NCI-H2171 treated with DMSO at 0.1 percent for 48 hours (cell line): ENCODE measurements around the gene FAM156A.
"Not testable (repeated sequence)": the region's sequence is repeated elsewhere in the genome, so short reads cannot be mapped to it uniquely, and the experiment has no call there.

Source experiments
- DNase-seq: peaks from one replicate; lab custom pipeline; 2025; lab: John Stamatoyannopoulos, UW

The FAM156A gene

GRCh38 chrX:52966993-52967738 lies 8.8 kb upstream of the FAM156A start:
- DNase-seq, result not testable (repeated sequence)

- DNase-seq, result not testable (repeated sequence)
These were observed 643 bp upstream of the FAM156A start for GRCh38 chrX:52958961-52959360.

- not testable (repeated sequence) for DNase-seq
These were observed 8.4 kb downstream of the FAM156A start for GRCh38 chrX:52949884-52950283.

GRCh38 chrX:52949325-52949724 lies 9.0 kb downstream of the FAM156A start:
- not testable (repeated sequence) for DNase-seq

GRCh38 chrX:52948265-52948664 lies 10.1 kb downstream of the FAM156A start:
- DNase-seq, result not testable (repeated sequence)

GRCh38 chrX:52947501-52947900 lies 10.8 kb downstream of the FAM156A start:
- DNase-seq, result not testable (repeated sequence)

- DNase-seq, result not testable (repeated sequence)
These were observed 12.4 kb downstream of the FAM156A start for GRCh38 chrX:52945838-52946494.

GRCh38 chrX:52941728-52942127 lies 16.6 kb downstream of the FAM156A start:
- not testable (repeated sequence) for DNase-seq

GRCh38 chrX:52940704-52941103 lies 17.6 kb downstream of the FAM156A start:
- DNase-seq, result not testable (repeated sequence)

- DNase-seq, result not testable (repeated sequence)
These were observed 22.9 kb downstream of the FAM156A start for GRCh38 chrX:52935470-52935784.

GRCh38 chrX:52934704-52935469 lies 23.4 kb downstream of the FAM156A start:
- peak; percentile 88 for DNase-seq

GRCh38 chrX:52933976-52934703 lies 24.2 kb downstream of the FAM156A start:
- DNase-seq, result peak; percentile 18

GRCh38 chrX:52933213-52933612 lies 25.1 kb downstream of the FAM156A start:
- DNase-seq, result no peak

- DNase-seq, result not testable (repeated sequence)
These were observed 28.1 kb downstream of the FAM156A start for GRCh38 chrX:52930214-52930613.

GRCh38 chrX:52923781-52924241 lies 34.5 kb downstream of the FAM156A start:
- no peak for DNase-seq

GRCh38 chrX:52914704-52915103 lies 43.6 kb downstream of the FAM156A start:
- DNase-seq, result not testable (repeated sequence)

- not testable (repeated sequence) for DNase-seq
These were observed 44.6 kb downstream of the FAM156A start for GRCh38 chrX:52913681-52914080.

GRCh38 chrX:52909313-52909969 lies 48.9 kb downstream of the FAM156A start:
- DNase-seq, result not testable (repeated sequence)

GRCh38 chrX:52907900-52908299 lies 50.4 kb downstream of the FAM156A start:
- DNase-seq, result not testable (repeated sequence)

- not testable (repeated sequence) for DNase-seq
These were observed 51.2 kb downstream of the FAM156A start for GRCh38 chrX:52907137-52907536.

GRCh38 chrX:52906072-52906471 lies 52.2 kb downstream of the FAM156A start:
- not testable (repeated sequence) for DNase-seq
